Uterus (tissue), 2 donors: ENCODE measurements around the gene NPAS1.

Experiments
- POLR2A ChIP-seq, 2 donors: fragments of 450-650 bp; IDR thresholded peaks; one replicate each; pipeline ENCODE4 v1.6.1; 2016; ENCODE audit warnings: antibody characterized with exemption in 2 of 2, mild to moderate bottlenecking in 1 of 2, moderate library complexity in 1 of 2
- TF ChIP-seq, protein P1 (sequence below), 4 experiments: fragments of 200-600 bp in 2 of 4; fragments of 450-650 bp in 2 of 4; sonication (generic) in 2 of 4; IDR thresholded peaks; one replicate each; pipeline ENCODE4 v1.5.1; 2016 to 2019; ENCODE audit warnings: antibody characterized with exemption in 4 of 4, mild to moderate bottlenecking in 2 of 4, moderate library complexity in 1 of 4

DNA sequence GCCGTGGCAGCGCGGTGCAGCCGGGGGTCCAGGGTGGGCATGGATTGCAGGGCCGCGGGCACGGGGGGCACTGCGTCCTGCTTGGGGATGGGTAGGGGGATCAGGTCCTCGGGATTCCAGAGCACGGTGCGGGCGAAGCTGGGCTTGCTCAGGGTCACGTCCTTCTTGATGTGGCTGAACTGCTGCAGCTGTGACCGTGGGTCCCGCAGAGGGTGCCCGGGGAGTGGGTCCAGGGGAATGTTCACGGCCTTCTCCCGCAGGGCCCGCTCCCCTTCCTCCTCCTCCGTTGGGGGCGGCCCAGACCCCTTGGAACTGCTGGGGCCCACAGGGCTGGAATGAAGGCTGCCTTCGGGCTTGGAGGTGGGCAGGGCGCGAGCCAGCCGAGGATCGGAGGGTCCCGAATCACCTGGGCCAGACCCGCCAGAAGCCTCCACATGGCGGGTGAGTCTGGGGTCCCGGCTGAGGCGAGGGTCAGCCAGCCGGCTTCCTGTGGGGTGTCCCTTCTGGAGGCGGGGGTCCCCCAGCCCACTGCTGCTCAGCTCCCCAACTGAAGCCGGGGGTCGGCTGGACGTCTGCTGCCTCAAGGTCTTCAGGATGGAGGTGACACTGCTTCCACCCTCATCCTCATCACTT, 47.7 kb downstream of the NPAS1 start:
- TF ChIP-seq, protein P1, sequence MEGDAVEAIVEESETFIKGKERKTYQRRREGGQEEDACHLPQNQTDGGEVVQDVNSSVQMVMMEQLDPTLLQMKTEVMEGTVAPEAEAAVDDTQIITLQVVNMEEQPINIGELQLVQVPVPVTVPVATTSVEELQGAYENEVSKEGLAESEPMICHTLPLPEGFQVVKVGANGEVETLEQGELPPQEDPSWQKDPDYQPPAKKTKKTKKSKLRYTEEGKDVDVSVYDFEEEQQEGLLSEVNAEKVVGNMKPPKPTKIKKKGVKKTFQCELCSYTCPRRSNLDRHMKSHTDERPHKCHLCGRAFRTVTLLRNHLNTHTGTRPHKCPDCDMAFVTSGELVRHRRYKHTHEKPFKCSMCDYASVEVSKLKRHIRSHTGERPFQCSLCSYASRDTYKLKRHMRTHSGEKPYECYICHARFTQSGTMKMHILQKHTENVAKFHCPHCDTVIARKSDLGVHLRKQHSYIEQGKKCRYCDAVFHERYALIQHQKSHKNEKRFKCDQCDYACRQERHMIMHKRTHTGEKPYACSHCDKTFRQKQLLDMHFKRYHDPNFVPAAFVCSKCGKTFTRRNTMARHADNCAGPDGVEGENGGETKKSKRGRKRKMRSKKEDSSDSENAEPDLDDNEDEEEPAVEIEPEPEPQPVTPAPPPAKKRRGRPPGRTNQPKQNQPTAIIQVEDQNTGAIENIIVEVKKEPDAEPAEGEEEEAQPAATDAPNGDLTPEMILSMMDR (IDR thresholded peaks at IDR 0.05) = no peak
- no peak for TF ChIP-seq POLR2A (IDR thresholded peaks at IDR 0.05)
